BLaER1 (cell line): ENCODE measurements around the gene ZCCHC2.

Experiments
- H3K27ac ChIP-seq: shearing (Covaris generic); formaldehyde crosslinking; 2 replicates; pipeline ENCODE4 v1.8.1; 2022
- H3K27me3 ChIP-seq: shearing (Covaris generic); formaldehyde crosslinking; 2 replicates; pipeline ENCODE4 v1.8.1; 2022
- H3K36me3 ChIP-seq: shearing (Covaris generic); formaldehyde crosslinking; 2 replicates; pipeline ENCODE4 v1.8.1; 2022
- H3K4me1 ChIP-seq: shearing (Covaris generic); formaldehyde crosslinking; 2 replicates; pipeline ENCODE4 v1.8.1; 2022
- H3K4me2 ChIP-seq: shearing (Covaris generic); formaldehyde crosslinking; 2 replicates; pipeline ENCODE4 v1.8.1; 2022
- H3K4me3 ChIP-seq: shearing (Covaris generic); formaldehyde crosslinking; 2 replicates; pipeline ENCODE4 v1.8.1; 2022
- H3K9ac ChIP-seq: shearing (Covaris generic); formaldehyde crosslinking; 2 replicates; pipeline ENCODE4 v1.8.1; 2022
- H3K9me3 ChIP-seq: shearing (Covaris generic); formaldehyde crosslinking; 2 replicates; pipeline ENCODE4 v1.8.1; 2022
- H4K20me1 ChIP-seq: shearing (Covaris generic); formaldehyde crosslinking; 2 replicates; pipeline ENCODE4 v1.8.1; 2022
- Cebpa-rat ChIP-seq: shearing (Covaris generic); IDR thresholded peaks from 2 replicates; pipeline ENCODE4 v1.8.1; 2022

The ZCCHC2 gene

DNA sequence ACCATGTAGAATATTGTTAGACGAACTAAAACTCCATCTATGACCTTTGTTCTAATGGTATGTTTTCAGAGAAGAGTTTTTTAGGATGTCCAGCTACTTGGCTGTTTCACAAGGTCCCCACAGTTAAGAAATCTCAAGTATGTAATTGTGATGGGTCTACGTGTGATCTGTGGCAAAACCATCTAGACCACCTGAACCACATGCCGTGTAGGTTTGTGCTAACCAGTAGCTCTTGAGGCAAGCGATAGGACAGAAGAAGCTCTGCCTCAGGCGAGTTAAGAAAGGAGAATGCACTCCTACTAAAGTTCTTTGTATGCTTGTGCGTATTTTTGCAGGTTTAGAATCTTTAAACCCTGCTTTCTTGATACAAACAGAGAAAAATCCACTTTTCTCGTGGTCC, 13.2 kb downstream of the ZCCHC2 start:
- Histone ChIP-seq H3K36me3 (peaks cover 21% of the 10 kb centered on the region), H3K27me3 (no peaks in the 10 kb centered on the region), H3K4me2 (no peak overlapping the region), H3K9me3 (no peaks in the 10 kb centered on the region), H3K4me3 (no peak overlapping the region), H3K9ac (no peak overlapping the region), H4K20me1 (peaks cover 45% of the 10 kb centered on the region), H3K4me1 (peaks cover 23% of the 10 kb centered on the region), H3K27ac (no peak overlapping the region)
- no peak for TF ChIP-seq Cebpa-rat

DNA sequence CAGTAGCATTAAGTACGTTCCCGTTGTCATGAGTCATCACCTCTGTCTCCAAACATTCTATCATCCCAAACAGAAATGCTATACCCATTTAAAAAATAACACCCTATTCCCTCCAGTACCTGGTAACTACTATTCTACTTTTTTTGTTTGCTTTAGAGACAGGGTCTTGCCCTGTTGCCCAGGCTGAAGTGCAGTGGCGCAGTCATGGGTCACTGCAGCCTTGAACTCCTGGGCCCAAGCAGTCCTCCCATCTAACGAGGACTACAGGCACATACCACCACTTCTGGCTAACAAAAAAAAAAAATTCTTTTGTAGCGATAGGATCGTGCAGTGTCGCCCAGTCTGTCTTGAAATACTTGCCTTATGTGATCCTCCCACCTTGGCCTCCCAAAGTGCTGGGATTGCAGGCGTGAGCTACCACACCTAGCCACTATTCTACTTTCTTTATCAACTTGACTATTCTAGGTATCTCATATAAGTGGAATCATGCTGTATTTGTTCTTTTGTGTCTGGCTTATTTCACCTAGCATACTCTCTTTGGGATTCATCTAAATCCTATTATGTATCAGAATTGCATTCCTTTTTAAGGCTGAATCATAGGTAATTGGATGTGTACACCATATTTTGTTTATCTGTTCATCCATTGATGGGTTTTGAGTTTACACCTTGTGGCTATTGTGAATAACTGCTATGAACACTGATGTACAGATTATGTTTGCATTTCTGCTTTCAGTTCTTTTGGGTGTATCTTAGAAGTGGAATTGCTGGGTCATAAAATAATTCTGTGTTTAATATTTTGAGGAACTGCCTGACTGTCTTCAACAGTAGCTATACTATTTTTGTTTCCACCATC, 14.4 kb downstream of the ZCCHC2 start:
- no peak overlapping the region for H3K4me2 ChIP-seq
- H4K20me1 ChIP-seq = peaks cover 45% of the 10 kb centered on the region
- H3K27ac ChIP-seq = no peak overlapping the region
- no peak overlapping the region for H3K4me3 ChIP-seq
- H3K4me1 ChIP-seq = peaks cover 21% of the 10 kb centered on the region
- no peak for TF ChIP-seq Cebpa-rat
- peaks cover 25% of the 10 kb centered on the region for H3K36me3 ChIP-seq
- no peak overlapping the region for H3K9ac ChIP-seq
- no peaks in the 10 kb centered on the region for H3K9me3 ChIP-seq
- no peaks in the 10 kb centered on the region for H3K27me3 ChIP-seq

DNA sequence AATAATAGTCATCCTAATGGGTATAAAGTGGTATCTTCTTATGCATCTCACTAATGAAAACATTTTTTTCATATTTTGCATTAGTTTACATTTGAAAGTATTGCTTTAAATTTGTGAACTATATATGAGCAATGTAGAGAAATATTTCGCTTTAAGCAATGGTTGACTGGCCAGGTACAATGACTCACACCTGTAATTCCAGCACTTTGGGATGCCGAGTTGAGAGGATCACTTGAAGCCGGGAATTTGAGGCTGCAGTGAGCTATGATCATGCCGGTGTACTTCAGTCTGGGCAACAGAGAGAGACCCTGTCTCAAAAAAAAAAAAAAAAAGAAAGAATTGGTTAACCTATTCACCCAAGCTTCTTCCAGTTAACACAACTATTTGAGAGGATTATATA, 15.1 kb downstream of the ZCCHC2 start:
- no peak overlapping the region for H3K4me2 ChIP-seq
- no peak for TF ChIP-seq Cebpa-rat
- peaks cover 30% of the 10 kb centered on the region for H3K36me3 ChIP-seq
- H3K4me3 ChIP-seq = no peak overlapping the region
- no peaks in the 10 kb centered on the region for H3K9me3 ChIP-seq
- H3K27ac ChIP-seq = no peak overlapping the region
- no peak overlapping the region for H3K9ac ChIP-seq
- peaks cover 45% of the 10 kb centered on the region for H4K20me1 ChIP-seq
- no peaks in the 10 kb centered on the region for H3K27me3 ChIP-seq
- peaks cover 21% of the 10 kb centered on the region for H3K4me1 ChIP-seq

- TF ChIP-seq Cebpa-rat = no peak
- H3K4me1 ChIP-seq = peaks cover 18% of the 10 kb centered on the region
- H4K20me1 ChIP-seq = peaks cover 45% of the 10 kb centered on the region
- no peak overlapping the region for H3K4me3 ChIP-seq
- H3K36me3 ChIP-seq = peaks cover 40% of the 10 kb centered on the region
- H3K4me2 ChIP-seq = no peak overlapping the region
- H3K27me3 ChIP-seq = no peaks in the 10 kb centered on the region
- H3K27ac ChIP-seq = no peak overlapping the region
- H3K9ac ChIP-seq = no peak overlapping the region
- no peaks in the 10 kb centered on the region for H3K9me3 ChIP-seq
Measured at GRCh38 chr18:62538881-62539280, 16.1 kb downstream of the ZCCHC2 start.

DNA sequence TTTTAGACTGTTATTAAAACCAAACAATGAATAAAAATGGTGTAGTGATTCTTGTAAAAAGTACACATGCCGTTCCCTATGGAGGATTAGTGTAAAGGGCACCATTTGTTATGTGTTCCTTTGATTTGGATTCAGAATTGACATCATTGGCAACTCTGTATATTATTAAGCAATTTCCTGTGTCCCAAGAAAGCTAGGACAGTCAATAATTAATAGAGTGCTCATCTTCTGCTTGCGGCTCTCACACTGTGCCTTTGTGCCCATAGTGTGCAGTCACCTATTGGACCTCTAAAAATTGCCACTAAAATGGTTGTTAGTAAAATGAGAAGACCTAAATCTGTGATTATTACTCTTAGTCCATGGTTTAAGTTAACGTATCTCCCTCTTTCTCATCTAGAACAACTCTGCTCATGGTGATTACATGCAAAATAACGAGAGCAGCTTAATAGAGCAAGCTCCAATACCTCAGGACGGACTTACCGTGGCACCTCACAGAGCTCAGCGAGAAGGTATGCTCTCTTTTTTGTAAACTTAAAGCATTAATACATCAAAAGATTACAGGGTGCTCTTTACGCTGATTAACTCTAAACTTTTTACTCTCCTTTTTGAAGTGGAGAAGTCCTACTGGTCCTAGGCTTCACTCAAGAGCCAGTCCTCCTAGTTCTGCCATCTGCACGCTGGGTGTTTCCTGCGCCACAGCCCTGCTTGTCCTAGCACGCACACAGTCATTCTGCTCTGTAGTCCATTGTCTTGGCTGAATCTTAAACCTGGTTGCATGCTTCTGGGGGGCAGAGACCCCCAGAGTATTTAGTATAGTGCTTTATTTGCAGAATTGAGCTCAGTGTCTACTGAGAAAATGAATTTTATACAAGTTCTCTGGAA, 16.7 kb downstream of the ZCCHC2 start:
- Histone ChIP-seq H3K4me1 (peaks cover 11% of the 10 kb centered on the region), H3K4me3 (no peak overlapping the region), H3K27ac (no peak overlapping the region), H3K27me3 (no peaks in the 10 kb centered on the region), H3K9me3 (no peaks in the 10 kb centered on the region), H4K20me1 (peaks cover 44% of the 10 kb centered on the region), H3K36me3 (peaks cover 45% of the 10 kb centered on the region), H3K9ac (no peak overlapping the region), H3K4me2 (no peak overlapping the region)
- no peak for TF ChIP-seq Cebpa-rat

- no peak overlapping the region for H3K27ac ChIP-seq
- H3K36me3 ChIP-seq = peaks cover 79% of the 10 kb centered on the region
- H3K9me3 ChIP-seq = no peaks in the 10 kb centered on the region
- no peak for TF ChIP-seq Cebpa-rat
- no peak overlapping the region for H3K9ac ChIP-seq
- H3K4me1 ChIP-seq = no peaks in the 10 kb centered on the region
- no peaks in the 10 kb centered on the region for H3K27me3 ChIP-seq
- H3K4me2 ChIP-seq = no peak overlapping the region
- H4K20me1 ChIP-seq = 0 out of 2 replicates have a peak, but pooled peaks cover 9% of the 10 kb centered on the region
- no peak overlapping the region for H3K4me3 ChIP-seq
Measured at GRCh38 chr18:62543021-62543420, 20.2 kb downstream of the ZCCHC2 start.

DNA sequence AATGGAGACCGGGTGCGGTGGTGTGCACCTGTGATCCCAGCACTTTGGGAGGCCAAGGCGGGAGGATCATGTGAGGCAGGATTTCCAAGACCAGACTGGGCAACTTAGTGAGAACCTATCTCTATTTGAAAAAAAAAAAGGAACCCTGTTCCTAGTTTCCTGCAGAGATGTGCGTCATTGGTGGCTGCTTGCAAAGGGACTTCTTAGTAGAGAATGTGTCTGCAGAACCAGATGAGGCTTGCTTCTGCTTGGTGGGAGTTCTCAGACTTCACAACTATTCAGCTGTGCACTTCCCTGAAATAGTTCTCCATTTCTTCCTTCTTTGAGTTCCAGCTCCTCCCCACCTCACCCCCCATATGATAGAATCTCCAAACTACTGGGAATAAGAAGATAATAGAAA, 22.3 kb downstream of the ZCCHC2 start:
- Histone ChIP-seq H3K9ac (no peak overlapping the region), H3K4me2 (no peak overlapping the region), H3K4me1 (no peaks in the 10 kb centered on the region), H3K4me3 (no peak overlapping the region), H3K27ac (no peak overlapping the region), H3K36me3 (peaks cover 83% of the 10 kb centered on the region), H3K9me3 (no peaks in the 10 kb centered on the region), H4K20me1 (no peaks in the 10 kb centered on the region), H3K27me3 (no peaks in the 10 kb centered on the region)
- TF ChIP-seq Cebpa-rat = no peak

DNA sequence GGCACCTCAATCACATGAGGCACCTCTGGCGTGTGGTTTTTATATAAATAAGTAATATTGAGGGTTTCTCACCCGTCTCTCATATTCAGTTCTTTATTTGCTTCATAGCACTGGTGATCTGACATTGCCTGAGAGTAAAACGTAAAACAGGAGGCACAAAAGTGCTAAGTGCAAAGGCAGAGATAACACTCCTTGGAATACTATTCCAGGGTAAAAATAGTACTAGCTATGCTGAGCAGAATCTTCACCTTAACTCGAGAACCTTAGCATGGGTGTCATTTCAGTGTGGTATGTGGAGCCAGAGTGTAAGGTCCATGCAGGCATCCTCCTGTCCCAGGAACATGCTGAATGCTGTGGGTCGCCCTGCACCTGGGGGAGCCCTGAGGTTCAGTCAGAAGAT, 26.9 kb downstream of the ZCCHC2 start:
- no peak overlapping the region for H3K4me2 ChIP-seq
- H3K9ac ChIP-seq = no peak overlapping the region
- peaks cover 87% of the 10 kb centered on the region for H3K36me3 ChIP-seq
- H3K9me3 ChIP-seq = no peaks in the 10 kb centered on the region
- H3K27ac ChIP-seq = no peak overlapping the region
- no peaks in the 10 kb centered on the region for H3K27me3 ChIP-seq
- no peak overlapping the region for H3K4me3 ChIP-seq
- H4K20me1 ChIP-seq = no peaks in the 10 kb centered on the region
- peaks cover 7% of the 10 kb centered on the region; the same call in 1 of the 2 replicates for H3K4me1 ChIP-seq
- TF ChIP-seq Cebpa-rat = no peak

GRCh38 chr18:62550746-62551145, 27.9 kb downstream of the ZCCHC2 start:
- Histone ChIP-seq H3K4me2 (no peak overlapping the region), H3K9me3 (no peaks in the 10 kb centered on the region), H3K4me3 (no peak overlapping the region), H3K27me3 (no peaks in the 10 kb centered on the region), H3K4me1 (peaks cover 7% of the 10 kb centered on the region; the same call in 1 of the 2 replicates), H3K27ac (no peak overlapping the region), H3K9ac (no peak overlapping the region), H3K36me3 (peaks cover 87% of the 10 kb centered on the region), H4K20me1 (no peaks in the 10 kb centered on the region)
- TF ChIP-seq Cebpa-rat = no peak
